Activated CD4-positive, alpha-beta T cell treated with anti-CD3 and anti-CD28 coated beads, Interleukin-2, Interleukin-6, amounts not matched to agents 100 ng/mL and 50 ng/mL, durations not matched to agents 16 hours and 8 hours (primary cell): ENCODE data around the gene PRKCE.
"Not testable (repeated sequence)": the region's sequence is repeated elsewhere in the genome, so short reads cannot be mapped to it uniquely, and the experiment has no call there.

ENCODE experiments used
- DNase-seq: peaks from one replicate; pipeline ENCODE4 v3.0.0-alpha.2; 2020

Gene PRKCE

DNA sequence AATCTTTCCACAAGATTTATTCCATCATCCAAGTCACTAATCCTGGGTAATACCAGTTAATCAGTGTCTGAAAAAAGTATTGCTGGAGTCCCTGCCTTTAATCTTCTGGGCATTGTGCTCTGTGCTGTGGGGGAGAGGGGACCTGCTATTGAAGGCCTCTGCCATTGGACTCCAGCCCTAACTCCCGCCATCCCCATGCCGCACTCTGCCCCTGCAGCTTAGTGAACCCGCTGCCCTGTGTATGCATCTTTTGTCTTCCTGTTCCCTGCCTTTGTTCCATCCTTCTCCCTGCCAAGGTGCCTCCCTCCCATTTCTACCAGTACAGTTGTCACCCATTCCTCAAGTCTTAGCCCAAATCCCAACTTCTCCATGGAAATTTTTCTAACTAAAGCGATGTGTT, 532.0 kb downstream of the PRKCE start:
- DNase-seq, result no peak

DNA sequence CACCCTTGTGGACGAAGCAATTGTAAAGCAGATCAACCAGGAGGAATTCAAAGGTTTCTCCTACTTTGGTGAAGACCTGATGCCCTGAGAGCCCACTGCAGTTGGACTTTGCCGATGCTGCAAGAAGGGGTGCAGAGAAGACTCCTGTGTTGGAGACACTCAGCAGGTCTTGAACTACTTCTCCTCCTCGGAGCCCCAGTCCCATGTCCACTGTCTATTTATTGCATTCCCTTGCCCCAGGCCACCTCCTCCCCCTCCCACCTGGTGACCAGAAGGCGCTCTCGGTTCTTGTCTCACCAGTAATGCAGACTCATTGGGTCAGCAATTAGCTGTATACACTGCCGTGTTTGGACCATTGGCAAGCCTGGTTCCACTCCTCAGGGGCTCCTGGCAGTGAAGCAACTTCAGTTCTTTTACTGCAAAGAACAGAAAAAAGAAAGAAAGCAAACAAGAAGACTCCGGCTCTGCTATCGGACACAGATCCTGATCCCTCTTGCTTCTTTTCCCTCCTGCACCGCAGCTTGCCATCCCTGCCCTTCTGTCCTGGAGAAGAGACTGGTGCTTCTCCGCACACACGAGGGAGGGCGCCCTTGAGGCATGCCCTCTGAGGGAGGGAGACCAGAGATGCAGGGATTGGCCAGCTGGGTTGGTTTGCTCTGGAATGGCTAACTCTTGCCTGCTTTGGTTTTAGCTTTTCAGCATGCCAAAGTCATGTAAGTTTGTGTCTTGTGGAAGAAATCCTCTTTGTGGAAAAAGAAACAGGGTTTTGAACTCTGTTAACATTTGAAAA, 533.5 kb downstream of the PRKCE start:
- no peak for DNase-seq

DNA sequence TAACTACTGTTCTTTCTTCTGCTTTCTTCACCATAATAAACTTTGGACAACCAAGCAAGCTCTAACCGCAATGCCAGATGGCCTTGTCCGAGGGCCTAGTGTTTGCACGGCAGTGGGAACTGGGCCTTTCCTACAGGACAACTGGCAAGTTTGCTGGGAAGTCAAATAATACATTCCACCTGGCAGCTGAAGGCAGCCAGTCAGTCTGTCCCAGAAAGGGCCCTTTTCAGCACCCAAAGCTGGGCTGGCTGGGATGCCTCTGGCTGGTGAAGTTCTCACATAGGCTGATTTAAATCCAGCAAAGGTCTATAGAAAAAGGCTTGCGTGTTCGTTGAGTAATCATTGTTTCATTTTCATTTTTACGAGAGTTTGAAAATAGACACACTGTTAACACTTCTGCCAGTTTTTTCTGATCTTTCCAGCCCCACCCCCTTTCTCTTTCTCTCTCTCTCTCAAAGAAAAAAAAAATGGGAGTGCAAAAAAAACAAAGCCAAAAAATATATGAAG, 535.7 kb downstream of the PRKCE start:
- DNase-seq, result peak; percentile 77

DNA sequence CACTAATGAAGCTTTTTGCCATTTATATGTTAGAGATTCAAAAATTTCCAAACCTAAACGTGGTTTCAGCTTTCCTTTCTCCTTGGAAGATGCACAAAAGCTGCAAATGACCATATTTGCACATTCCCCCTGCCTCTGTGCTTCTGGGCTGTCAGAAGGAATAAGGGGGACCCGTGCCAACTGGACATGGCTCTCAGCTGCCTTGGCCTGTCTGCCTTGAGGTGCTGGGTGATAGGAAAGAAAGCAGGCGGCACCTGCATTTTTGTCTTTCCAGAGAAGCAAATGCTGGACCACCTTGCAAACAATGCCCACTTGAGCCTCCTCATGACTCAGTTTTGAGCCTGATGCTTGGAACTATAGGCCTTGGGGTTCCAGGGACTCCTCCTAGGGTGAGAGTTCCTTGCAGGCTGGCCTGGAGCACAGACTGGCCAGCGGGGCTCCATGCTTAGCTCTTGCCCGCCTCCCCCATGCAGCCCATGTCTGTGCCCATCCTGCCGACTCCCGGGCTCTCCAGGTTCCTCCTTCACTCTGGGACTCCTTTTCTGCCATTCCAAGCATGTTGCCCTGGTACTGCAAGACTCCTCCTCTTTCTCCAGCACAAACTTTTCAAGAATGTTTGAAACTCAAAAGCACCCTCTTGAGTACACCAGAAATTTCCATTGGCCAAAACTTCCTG, 536.7 kb downstream of the PRKCE start:
- DNase-seq, result no peak

DNA sequence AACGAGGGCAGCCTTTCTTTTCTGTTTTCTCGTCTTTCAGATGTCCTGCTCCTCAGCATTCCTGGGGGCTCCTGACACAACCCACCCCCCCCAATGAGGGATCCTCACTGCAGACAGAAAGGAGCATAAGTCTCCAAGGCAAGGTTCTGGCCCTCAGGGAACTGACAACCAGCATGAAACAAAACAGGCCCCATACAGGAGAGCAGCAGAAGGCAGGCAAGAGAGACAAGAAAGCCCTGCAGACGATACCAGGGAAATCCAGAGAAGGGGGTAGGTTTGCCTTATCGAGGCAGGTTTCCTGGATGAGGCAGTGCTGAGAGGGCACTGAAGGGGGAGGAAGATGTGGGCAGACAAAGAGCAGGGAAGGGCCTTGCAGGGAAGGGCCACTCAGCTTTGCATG, 541.9 kb downstream of the PRKCE start:
- no peak for DNase-seq

DNA sequence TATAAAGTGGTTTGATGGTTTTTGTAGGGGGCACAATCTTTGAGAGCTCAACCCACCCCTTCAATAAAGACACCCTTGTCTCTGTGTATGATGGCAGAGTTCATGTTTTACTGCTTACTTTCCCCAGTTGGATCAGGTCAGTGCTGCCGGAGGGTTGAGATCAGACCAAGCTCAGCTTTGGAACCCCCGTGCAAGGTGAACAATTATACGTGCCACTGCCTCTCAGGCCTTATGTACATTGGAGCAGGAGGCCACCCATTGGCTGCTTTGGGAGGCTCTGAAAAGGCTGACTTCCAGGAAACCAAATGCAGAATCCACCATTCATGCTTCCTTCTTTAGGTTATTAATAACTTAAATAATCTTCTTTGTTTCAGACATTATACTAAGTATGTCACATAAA, 542.4 kb downstream of the PRKCE start:
- no peak for DNase-seq

DNA sequence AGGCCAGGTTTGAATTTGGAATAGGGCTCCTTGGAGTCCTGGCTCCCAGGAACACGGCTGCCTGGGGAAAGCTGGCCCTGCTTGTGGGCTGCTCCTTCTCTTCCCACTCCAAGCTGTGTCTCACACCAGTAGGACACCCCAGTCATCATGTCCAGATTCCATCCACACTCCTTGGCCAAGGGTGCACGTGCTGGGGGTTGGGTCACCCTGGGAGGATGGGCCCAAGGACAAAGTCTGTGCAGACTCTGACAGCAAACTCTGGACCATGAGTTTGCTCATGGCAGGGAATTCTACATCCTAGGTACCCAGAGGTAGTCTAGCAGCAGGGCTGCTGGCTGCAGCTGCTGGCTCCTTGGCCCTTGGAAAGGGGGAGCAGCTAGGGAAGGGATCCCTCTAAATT, 543.4 kb downstream of the PRKCE start:
- DNase-seq, result no peak

DNA sequence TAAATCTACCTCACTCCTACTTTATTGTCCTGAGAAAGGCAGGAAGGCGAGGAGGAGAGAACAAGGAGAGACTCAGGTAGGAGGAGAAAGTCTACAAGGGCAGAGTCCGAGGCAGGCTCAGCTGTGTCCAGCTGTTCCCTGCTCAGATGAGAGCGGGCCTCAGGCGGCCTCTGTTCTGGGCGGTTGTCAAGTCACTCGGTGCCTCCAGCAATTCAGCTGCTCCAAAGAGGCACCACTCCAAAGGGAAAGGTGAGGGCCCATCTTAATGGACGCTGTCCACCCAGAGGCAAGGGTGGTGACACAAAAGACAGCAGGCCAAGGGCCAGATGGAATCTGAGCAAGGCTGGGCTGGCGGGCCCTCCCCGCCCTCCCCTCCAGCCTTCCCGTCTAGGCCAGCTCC, 544.3 kb downstream of the PRKCE start:
- DNase-seq, result no peak

DNA sequence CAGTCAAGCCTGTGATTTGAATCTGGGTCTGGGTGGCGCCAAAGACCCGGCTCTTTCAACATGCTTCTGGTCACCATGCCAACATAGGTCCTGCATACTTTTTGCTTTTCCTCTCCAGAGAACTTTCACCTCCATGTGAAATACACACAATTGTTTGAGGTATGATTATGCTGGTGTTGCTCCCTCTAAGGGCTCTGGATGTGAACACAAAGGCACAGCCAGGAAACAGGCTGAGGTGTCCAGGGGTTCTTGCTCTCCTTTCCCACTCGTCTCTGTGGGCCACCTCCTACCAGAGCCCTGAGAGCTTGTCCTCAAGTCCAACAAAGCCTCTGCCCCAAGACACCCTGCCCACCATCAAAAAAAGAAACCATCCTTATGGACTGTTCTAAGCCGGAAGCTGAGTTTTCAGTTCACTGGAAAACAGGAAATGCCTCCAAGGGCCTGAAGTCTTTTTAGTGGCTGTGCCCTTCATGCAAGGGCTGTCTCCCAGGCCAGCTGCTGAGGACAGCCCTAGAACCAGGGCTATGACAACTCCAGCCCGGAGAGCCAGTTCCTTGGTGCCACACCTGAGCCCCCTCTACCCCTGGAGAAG, 545.5 kb downstream of the PRKCE start:
- DNase-seq, result no peak

DNA sequence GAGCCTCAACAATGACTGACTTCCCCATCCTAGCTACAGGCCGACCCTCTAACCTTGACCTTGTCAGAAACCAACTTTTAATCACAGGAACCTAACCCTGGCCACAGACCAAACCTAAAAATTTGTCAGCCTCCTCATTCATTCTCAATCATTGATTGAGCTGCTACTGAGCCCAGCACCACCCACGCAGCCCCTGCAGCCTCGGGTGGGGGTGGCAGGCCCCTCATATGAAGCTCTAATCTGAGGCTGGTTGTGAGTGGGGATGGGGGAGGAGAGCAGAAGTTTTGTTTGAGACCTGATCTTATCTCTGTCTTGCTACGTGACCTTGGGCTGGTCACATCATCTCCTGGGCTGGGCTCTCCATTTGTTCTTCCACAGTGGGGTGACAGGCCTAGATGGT, 546.2 kb downstream of the PRKCE start:
- no peak for DNase-seq

DNA sequence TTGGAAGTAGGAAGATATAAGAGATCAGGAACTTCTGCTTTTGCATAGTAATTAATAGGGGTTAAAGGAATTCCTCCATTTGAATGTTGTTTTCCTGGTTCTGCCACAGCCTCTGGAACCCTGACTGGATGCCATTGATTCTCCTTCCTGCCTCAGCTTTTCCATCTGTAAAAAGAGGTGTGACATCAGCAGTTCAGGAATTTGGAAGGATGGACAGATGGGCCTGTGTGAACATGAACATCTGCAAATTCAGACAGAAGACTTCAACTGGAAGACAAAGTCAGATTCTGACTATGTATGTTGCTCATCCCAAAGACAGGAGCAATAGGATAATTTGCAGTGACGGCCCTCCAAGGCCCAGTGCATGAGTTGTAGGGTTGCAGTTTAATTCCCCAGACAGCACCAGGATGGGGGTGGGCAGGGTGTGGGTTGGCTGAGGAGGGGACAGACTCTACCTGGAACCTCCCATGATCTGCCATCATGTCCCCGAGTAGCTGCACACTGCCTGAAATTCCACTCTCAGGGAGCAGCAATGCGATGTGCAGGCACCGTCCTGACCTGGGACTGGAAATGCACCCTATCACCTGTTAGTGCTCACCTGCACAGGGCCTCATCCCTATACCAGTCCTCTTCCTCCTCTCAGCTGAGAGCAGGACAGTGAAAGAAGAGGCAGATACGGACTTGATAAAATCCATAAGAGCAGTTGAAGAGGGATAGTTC, 546.8 kb downstream of the PRKCE start:
- no peak for DNase-seq

DNA sequence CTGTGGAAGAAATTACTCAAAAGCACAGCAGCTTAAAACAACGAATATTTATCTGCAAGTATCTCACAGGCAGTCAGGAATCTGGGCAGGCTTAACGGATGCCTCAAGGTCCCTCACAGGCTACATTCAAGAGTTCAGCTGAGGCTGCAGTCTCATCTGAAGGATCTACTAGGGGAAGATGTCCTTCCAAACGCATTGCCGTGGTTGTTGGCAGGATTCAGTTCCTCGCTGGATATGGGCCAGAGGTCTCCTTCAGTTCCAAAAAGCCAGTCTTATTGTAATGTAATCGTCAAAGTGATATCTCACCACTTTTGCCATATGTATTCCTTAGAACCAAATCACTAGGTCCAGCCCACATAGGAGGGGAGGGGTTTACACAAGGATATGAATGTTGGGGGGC, 547.5 kb downstream of the PRKCE start:
- DNase-seq, result no peak

DNA sequence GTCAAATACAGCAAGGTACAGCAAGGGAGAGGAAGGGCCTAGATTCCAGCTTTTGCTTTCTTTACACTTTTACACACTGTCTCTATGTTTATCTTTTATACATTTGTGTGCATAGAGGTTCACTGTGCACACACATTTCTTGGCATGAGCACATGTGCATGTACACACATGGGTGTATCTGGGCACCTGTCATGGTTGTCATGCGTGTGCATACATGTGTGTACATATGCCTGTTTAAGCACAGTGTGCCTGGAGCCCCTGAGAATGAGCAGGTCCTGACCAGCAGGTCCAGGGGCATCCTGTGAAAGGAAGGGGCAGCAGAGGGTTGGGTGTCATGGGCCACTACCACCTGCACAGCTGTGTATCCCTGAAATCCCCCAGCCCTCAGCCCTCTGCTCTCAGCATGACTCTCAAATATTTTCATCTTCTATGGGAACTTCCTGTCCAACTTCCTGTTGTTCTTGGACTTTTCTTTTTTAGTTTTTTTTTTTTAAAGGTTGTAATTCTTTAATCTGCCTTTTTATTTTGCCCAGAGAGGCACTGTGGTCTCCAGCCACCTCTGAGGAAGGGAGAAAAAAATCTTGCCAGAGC, 548.7 kb downstream of the PRKCE start:
- DNase-seq, result no peak

DNA sequence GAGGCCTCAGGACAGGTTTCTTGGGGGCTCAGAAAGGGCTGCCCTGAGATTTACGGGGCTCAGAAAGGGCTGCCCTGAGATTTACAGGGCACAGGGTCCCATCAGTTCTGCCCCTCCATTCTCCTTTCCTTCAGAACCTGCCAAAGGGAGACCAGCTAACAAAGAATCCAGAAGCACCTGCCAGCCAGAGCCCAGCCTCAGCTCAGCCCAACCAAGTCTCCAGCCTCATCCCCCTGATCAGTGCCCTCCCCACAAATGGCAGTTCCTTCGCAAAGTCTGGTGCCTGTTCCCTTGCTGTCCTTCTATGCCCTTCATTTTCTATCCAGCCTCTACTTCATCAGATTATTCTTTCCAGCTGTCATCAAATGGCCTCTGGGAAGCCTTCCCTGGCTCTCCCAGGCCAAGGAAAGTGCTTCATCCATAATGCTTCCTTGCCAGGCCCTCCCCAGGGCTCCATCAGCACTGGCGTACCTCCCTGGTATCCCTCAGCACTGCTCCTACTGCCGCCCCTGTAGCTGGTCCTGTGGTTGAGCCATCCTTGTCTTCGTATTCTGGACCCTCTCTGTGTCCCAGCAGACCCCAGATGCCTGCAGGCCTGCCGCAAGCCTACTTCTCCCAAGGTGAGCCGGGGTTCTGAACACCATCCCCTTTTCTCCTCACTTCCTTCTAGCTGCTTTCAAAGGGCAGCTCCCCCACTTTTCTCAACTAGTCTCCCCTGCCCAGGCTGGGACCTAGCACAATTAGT, 549.6 kb downstream of the PRKCE start:
- DNase-seq, result no peak

DNA sequence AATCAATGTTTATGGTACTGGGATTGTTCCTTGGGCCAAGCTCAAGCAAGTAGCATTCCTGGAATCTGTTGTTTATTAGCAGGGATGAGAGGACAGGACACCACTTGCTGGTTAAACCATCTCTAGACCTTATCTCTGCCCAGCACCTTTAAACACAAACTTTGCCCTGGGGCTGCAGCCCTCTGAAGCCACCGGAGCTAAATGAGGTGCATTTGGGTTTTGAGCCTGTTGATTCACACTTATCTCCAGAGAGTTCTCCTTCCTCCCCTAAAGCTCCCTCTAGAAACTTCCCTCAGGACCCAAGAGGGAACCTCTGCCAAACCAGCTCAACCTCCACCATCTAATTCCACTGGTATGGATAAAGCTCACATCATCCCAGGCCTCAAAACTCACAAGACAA, 551.0 kb downstream of the PRKCE start:
- DNase-seq, result no peak

DNA sequence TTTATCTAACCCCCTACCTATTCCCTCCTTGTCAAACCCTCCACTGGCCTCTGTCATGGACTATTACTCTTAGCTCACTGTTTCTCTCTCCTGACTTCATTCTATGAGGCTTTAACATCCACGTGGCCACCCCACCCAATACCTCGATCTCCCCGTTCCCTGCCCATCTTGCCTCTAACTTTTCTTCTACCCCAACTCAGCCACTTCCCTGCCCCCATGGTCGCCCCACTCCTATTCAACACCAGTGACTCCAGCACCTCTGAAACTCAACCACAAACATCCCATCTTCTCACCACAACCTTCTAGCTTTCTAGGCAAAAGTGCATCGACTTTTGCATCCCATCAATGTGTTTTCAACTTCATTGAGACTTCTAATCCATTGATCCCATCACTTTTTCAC, 551.5 kb downstream of the PRKCE start:
- DNase-seq, result no peak

DNA sequence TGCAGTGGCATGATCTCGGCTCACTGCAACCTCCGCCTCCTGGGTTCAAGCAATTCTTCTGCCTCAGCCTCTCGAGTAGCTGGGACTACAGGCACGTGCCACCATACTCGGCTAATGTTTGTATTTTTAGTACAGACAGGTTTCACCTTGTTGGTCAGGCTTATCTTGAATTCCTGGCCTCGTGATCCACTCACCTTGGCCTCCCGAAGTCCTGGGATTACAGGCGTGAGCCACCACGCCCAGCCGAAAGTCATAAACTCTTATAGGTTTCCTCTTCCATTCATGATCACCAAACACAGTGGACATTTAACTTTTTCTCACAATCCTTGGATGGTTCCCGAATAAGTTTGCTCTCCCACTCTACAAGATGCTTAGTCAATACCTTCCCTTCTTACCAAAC, 552.2 kb downstream of the PRKCE start:
- DNase-seq, result not testable (repeated sequence)

DNA sequence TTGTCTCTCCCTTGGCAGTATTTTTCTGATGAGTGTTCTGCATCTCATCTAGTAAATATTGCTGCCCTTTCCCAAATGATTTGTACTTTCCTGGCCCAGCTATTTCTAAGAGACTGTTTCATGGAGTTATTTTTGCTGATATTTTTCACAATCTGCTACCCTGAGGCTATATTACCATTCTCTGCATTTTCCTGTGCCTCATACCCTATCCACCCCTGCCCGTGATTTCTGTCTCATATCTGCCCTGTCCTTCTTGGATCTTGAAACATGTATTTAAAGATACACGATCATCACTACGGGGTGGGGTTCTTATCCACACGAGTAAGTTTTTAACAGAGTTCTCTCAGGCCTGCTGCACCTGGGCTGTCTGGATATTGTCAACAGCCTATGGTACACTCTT, 556.1 kb downstream of the PRKCE start:
- no peak for DNase-seq

DNA sequence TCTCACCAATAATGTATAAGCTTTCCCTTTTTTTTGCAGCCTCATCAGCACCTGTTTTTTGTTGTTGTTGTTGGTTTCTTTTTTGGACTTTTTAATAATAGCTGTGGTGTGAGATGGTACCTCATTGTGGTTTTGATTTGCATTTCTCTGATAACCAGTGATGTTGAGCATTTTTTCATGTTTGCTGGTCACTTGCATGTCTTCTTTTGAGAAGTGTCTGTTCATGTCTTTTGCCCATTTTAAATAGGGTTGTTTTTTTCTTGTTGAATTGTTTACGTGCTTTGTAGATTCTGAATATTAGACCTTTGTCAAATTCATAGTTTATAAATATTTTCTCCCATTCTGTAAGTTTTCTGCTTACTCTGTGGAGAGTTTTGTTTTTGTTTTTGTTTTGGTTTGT, 557.3 kb downstream of the PRKCE start:
- DNase-seq, result no peak

DNA sequence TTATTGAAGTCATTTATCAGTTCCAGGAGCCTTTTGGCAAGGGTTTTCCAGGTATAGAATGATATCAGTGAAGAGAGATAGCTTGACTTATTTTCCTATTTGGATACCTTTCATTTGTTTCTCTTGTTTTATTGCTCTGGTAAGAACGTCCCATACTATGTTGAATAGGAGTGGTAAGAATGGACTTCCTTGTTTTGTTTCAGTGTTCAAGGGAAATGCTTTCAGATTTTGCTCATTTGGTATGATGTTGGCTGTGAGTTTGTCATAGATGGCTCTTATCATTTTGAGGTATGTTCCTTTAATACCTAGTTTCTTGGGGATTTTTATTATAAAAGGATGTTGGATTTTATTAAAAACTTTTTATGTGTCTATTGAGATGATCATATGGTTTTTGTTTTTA, 558.6 kb downstream of the PRKCE start:
- no peak for DNase-seq

DNA sequence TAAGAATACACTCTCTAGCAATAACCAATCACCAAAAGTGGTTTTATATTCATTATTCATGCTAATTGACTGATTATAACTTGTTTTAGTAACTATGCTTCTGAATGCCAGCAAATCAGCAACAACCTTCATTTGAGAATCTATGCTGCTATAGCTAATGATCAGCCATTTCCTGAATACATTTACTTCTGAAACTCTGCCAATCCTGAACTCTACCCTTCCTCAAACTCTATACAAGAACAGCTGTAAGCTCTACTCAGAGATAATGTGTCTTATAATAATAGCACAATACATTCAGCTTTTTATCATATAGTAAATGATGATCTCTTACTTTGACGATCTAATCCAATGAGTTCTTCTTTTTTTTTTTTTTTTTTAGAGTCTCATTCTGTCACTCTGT, 560.0 kb downstream of the PRKCE start:
- DNase-seq, result no peak

DNA sequence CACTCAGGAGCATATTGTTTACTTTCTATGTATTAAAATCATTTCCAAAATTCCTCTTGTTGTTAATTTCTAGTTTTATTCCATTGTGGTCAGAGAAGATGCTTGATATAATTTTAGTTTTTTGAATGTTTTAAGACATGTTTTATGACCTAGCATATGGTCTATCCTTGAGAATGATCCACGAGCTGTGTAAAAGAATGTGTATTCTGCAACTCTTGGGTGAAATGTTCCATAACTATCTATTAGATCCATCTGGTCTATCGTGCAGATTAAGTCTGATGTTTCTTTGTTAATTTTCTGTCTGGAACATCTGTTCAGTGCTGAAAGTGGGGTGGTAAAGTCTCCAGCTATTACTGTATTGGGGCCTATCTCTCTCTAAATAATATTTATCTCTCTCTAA, 562.4 kb downstream of the PRKCE start:
- DNase-seq, result no peak
